ENCODE measurements around the gene PTP4A1. TPM values are rescaled to one million over a fixed set of nuclear protein-coding genes. Genes with fewer than 3 reads are reported as not detected.

The PTP4A1 gene
- total and polyA plus RNA-seq, 2 of the 13 experiments (the other 11 are each of a cell fraction or from before 2014, with no cell fraction given): 141 to 376 TPM

- TF ChIP-seq, protein P1, sequence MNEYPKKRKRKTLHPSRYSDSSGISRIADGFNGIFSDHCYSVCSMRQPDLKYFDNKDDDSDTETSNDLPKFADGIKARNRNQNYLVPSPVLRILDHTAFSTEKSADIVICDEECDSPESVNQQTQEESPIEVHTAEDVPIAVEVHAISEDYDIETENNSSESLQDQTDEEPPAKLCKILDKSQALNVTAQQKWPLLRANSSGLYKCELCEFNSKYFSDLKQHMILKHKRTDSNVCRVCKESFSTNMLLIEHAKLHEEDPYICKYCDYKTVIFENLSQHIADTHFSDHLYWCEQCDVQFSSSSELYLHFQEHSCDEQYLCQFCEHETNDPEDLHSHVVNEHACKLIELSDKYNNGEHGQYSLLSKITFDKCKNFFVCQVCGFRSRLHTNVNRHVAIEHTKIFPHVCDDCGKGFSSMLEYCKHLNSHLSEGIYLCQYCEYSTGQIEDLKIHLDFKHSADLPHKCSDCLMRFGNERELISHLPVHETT (CRISPR knock-in tag; conservative IDR thresholded peaks at IDR 0.05): no peak
- TF ChIP-seq MTA3 (CRISPR knock-in tag; IDR thresholded peaks at IDR 0.05) (no peak), SRSF4 (IDR thresholded peaks at IDR 0.05; ENCODE audit: low read depth, low read length, poor library complexity, severe bottlenecking) (no peak), KAT2B (IDR thresholded peaks at IDR 0.05; ENCODE audit: borderline replicate concordance, low read depth, low read length) (no peak), SIX4 (CRISPR knock-in tag; IDR thresholded peaks at IDR 0.05) (peak; percentile 94), ARNT (IDR thresholded peaks at IDR 0.05) (no peak), ZNF576 (CRISPR knock-in tag; IDR thresholded peaks at IDR 0.05) (no peak), ZNF558 (CRISPR knock-in tag; IDR thresholded peaks at IDR 0.05; ENCODE audit: borderline replicate concordance) (no peak), SP2 (CRISPR knock-in tag; IDR thresholded peaks at IDR 0.05) (no peak), KAT8 (CRISPR knock-in tag; IDR thresholded peaks at IDR 0.05) (peak; percentile 82), SATB2 (CRISPR knock-in tag; IDR thresholded peaks at IDR 0.05) (no peak), ZNF160 (CRISPR knock-in tag; IDR thresholded peaks at IDR 0.05) (no peak), ZNF17 (CRISPR knock-in tag; IDR thresholded peaks at IDR 0.05) (no peak), JUN (CRISPR knock-in tag; IDR thresholded peaks at IDR 0.05) (peak; percentile 88; the same call in 1 of the 2 replicates), GFI1 (CRISPR knock-in tag; IDR thresholded peaks at IDR 0.05; ENCODE audit: borderline replicate concordance) (peak; percentile 83; the same call in 1 of the 2 replicates), ERF (CRISPR knock-in tag; IDR thresholded peaks at IDR 0.05) (peak; percentile 79; the same call in 1 of the 2 replicates), DNMT1 (CRISPR knock-in tag; IDR thresholded peaks at IDR 0.05) (no peak), MLLT10 (CRISPR knock-in tag; IDR thresholded peaks at IDR 0.05) (no peak), ZSCAN25 (CRISPR knock-in tag; IDR thresholded peaks at IDR 0.05) (no peak), MTF1 (CRISPR knock-in tag; IDR thresholded peaks at IDR 0.05) (no peak), TRIM22 (IDR thresholded peaks at IDR 0.05) (no peak), SPEN (CRISPR knock-in tag; IDR thresholded peaks at IDR 0.05; ENCODE audit: low read depth) (peak; percentile 36; the same call in 1 of the 2 replicates)
- TF ChIP-seq, protein P2, sequence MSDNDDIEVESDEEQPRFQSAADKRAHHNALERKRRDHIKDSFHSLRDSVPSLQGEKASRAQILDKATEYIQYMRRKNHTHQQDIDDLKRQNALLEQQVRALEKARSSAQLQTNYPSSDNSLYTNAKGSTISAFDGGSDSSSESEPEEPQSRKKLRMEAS (IDR thresholded peaks at IDR 0.05): no peak; the same call in 1 of the 2 replicates
- TF ChIP-seq, protein P3, sequence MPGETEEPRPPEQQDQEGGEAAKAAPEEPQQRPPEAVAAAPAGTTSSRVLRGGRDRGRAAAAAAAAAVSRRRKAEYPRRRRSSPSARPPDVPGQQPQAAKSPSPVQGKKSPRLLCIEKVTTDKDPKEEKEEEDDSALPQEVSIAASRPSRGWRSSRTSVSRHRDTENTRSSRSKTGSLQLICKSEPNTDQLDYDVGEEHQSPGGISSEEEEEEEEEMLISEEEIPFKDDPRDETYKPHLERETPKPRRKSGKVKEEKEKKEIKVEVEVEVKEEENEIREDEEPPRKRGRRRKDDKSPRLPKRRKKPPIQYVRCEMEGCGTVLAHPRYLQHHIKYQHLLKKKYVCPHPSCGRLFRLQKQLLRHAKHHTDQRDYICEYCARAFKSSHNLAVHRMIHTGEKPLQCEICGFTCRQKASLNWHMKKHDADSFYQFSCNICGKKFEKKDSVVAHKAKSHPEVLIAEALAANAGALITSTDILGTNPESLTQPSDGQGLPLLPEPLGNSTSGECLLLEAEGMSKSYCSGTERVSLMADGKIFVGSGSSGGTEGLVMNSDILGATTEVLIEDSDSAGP (CRISPR knock-in tag; IDR thresholded peaks at IDR 0.05; ENCODE audit: borderline replicate concordance): no peak
- TF ChIP-seq, protein P4, sequence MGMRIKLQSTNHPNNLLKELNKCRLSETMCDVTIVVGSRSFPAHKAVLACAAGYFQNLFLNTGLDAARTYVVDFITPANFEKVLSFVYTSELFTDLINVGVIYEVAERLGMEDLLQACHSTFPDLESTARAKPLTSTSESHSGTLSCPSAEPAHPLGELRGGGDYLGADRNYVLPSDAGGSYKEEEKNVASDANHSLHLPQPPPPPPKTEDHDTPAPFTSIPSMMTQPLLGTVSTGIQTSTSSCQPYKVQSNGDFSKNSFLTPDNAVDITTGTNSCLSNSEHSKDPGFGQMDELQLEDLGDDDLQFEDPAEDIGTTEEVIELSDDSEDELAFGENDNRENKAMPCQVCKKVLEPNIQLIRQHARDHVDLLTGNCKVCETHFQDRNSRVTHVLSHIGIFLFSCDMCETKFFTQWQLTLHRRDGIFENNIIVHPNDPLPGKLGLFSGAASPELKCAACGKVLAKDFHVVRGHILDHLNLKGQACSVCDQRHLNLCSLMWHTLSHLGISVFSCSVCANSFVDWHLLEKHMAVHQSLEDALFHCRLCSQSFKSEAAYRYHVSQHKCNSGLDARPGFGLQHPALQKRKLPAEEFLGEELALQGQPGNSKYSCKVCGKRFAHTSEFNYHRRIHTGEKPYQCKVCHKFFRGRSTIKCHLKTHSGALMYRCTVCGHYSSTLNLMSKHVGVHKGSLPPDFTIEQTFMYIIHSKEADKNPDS (CRISPR knock-in tag; IDR thresholded peaks at IDR 0.05): no peak
Measured at GRCh38 chr6:63527658-63528514, 44.4 kb upstream of the PTP4A1 start (continued).
